Measurements from ENCODE around the gene SLC27A2. TPM values are rescaled to one million over a fixed set of nuclear protein-coding genes. Genes with fewer than 3 reads are reported as not detected.

The SLC27A2 gene
- total RNA-seq, 2 donors from 2014 or later = 2.2 TPM; not detected in 1

- no peak for ATAC-seq (ENCODE audit: insufficient number of reproducible peaks, low FRiP score, low read depth)
- H3K27ac ChIP-seq = no peak overlapping the region
Measured at GRCh38 chr15:50163719-50164410, 18.1 kb upstream of the SLC27A2 start.

GRCh38 chr15:50164458-50164857 is 17.5 kb upstream of the SLC27A2 start:
- Histone ChIP-seq H3K4me3 (no peak overlapping the region), H3K9me3 (no peaks in the 10 kb centered on the region), H3K27me3 (replicated peaks; ENCODE audit: insufficient read depth) (no peaks in the 10 kb centered on the region), H3K4me1 (ENCODE audit: control insufficient read depth in 1 of 2, low read depth in 2 of 2) (no peaks in the 10 kb centered on the region), H3K27ac (no peak overlapping the region), H3K36me3 (no peaks in the 10 kb centered on the region)
- DNase-seq (ENCODE audit: low spot score) (no peak), ATAC-seq (ENCODE audit: insufficient number of reproducible peaks, low FRiP score, low read depth) (no peak)
- TF ChIP-seq CTCF (IDR thresholded peaks at IDR 0.05) = no peak

More at GRCh38 chr15:50163719-50164410, 18.1 kb upstream of the SLC27A2 start:
- DNase-seq (ENCODE audit: low spot score) = no peak
- H3K27me3 ChIP-seq (replicated peaks; ENCODE audit: insufficient read depth) = no peaks in the 10 kb centered on the region
- no peaks in the 10 kb centered on the region for H3K9me3 ChIP-seq
- TF ChIP-seq CTCF (IDR thresholded peaks at IDR 0.05) = no peak
- H3K4me3 ChIP-seq = no peak overlapping the region
- H3K36me3 ChIP-seq = no peaks in the 10 kb centered on the region
- H3K4me1 ChIP-seq (ENCODE audit: control insufficient read depth in 1 of 2, low read depth in 2 of 2) = no peaks in the 10 kb centered on the region

GRCh38 chr15:50166216-50166615 is 15.8 kb upstream of the SLC27A2 start:
- Histone ChIP-seq H3K4me1 (ENCODE audit: control insufficient read depth in 1 of 2, low read depth in 2 of 2) (no peaks in the 10 kb centered on the region), H3K9me3 (no peaks in the 10 kb centered on the region), H3K27me3 (replicated peaks; ENCODE audit: insufficient read depth) (no peaks in the 10 kb centered on the region), H3K27ac (no peak overlapping the region), H3K36me3 (no peaks in the 10 kb centered on the region), H3K4me3 (no peak overlapping the region)
- DNase-seq (ENCODE audit: low spot score) (no peak), ATAC-seq (ENCODE audit: insufficient number of reproducible peaks, low FRiP score, low read depth) (peak; percentile 12)
- TF ChIP-seq CTCF (IDR thresholded peaks at IDR 0.05) = no peak

GRCh38 chr15:50167110-50167509 is 14.9 kb upstream of the SLC27A2 start:
- no peak for DNase-seq (ENCODE audit: low spot score)
- H3K36me3 ChIP-seq = no peaks in the 10 kb centered on the region
- ATAC-seq (ENCODE audit: insufficient number of reproducible peaks, low FRiP score, low read depth) = no peak
- no peaks in the 10 kb centered on the region for H3K9me3 ChIP-seq
- TF ChIP-seq CTCF (IDR thresholded peaks at IDR 0.05) = no peak
- H3K27ac ChIP-seq = no peak overlapping the region
- no peaks in the 10 kb centered on the region for H3K4me1 ChIP-seq (ENCODE audit: control insufficient read depth in 1 of 2, low read depth in 2 of 2)
- no peaks in the 10 kb centered on the region for H3K27me3 ChIP-seq (replicated peaks; ENCODE audit: insufficient read depth)
- no peak overlapping the region for H3K4me3 ChIP-seq

- H3K27me3 ChIP-seq (replicated peaks; ENCODE audit: insufficient read depth) = no peaks in the 10 kb centered on the region
- no peak overlapping the region for H3K27ac ChIP-seq
- no peaks in the 10 kb centered on the region for H3K36me3 ChIP-seq
- no peak overlapping the region for H3K4me3 ChIP-seq
- DNase-seq (ENCODE audit: low spot score) = no peak
- no peaks in the 10 kb centered on the region for H3K4me1 ChIP-seq (ENCODE audit: control insufficient read depth in 1 of 2, low read depth in 2 of 2)
- ATAC-seq (ENCODE audit: insufficient number of reproducible peaks, low FRiP score, low read depth) = no peak
- H3K9me3 ChIP-seq = no peaks in the 10 kb centered on the region
- TF ChIP-seq CTCF (IDR thresholded peaks at IDR 0.05) = no peak
Measured at GRCh38 chr15:50168379-50168778, 13.6 kb upstream of the SLC27A2 start.
